ENCODE measurements around the gene ADAMTS6. TPM values are rescaled to one million over a fixed set of nuclear protein-coding genes. Genes with fewer than 3 reads are reported as not detected.

The ADAMTS6 gene
- total RNA-seq, result 10 to 100 TPM in 1 of 4 donors, 1 to 10 TPM in 3; 1.9 to 20.2 (median 3.5) TPM

GRCh38 chr5:65481635-65482295, at the start of gene ADAMTS6:
ADAMTS6 (minus strand) TSS chr5:65481920; CDS start chr5:65473673, 8,247 bp downstream.
- TF ChIP-seq, protein P1, sequence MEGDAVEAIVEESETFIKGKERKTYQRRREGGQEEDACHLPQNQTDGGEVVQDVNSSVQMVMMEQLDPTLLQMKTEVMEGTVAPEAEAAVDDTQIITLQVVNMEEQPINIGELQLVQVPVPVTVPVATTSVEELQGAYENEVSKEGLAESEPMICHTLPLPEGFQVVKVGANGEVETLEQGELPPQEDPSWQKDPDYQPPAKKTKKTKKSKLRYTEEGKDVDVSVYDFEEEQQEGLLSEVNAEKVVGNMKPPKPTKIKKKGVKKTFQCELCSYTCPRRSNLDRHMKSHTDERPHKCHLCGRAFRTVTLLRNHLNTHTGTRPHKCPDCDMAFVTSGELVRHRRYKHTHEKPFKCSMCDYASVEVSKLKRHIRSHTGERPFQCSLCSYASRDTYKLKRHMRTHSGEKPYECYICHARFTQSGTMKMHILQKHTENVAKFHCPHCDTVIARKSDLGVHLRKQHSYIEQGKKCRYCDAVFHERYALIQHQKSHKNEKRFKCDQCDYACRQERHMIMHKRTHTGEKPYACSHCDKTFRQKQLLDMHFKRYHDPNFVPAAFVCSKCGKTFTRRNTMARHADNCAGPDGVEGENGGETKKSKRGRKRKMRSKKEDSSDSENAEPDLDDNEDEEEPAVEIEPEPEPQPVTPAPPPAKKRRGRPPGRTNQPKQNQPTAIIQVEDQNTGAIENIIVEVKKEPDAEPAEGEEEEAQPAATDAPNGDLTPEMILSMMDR (IDR thresholded peaks at IDR 0.05; ENCODE audit: low read depth), result no peak

DNA sequence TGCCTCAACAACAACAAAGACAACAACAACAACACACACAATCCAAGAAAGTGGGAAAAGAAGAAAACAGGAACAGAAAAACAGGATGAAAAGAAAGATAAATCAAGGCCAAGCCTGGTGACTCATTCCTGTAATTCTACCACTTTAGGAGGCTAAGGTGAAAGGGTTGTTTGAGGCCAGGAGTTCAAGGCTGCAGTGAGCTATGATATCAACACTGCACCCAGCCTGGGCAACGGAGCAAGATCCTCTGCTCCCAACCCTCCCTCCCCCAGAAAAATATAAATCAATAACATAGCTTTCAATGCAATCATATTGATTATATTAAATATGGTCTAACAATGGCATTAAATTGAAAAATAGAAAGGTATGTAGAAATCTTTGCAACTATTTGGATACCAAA, 49.2 kb upstream of the ADAMTS6 start:
- TF ChIP-seq, protein P1 (IDR thresholded peaks at IDR 0.05; ENCODE audit: low read depth), result no peak

GRCh38 chr5:65525726-65526125, 44.0 kb upstream of the ADAMTS6 start:
- TF ChIP-seq, protein P1 (IDR thresholded peaks at IDR 0.05; ENCODE audit: low read depth), result no peak

DNA sequence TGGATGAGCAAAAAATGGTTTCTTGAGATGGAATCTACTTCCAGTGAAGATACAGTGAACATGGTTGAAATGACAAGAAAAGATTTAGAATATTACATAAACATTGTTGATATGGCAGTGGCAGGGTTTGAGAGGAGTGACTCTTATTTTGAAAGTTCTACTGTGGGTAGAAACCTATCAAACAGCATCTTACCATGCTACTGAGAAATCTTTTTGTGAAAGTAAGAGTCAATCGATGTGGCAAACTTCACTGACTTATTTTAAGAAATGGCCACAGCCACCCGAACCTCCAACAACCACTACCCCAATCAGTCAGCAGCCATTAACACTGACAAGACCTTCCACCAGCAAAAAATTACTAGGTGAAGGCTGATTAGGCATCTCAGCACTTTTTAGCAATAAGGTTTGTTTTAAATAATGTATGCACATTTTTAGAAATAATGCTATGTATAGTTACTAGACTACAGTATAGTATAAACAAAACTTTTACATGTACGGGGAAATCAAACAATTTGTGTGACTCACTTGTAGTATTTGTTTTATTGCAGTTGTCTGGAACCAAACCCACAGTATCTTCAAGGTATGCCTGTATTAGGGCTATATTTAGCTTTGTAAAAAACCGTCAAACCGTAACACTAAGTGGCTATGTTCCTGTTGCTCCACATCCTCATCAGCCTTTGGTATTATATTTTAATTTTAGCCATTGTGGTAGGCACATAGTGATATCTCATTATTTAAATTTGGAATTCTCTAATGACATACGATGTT, 30.6 kb upstream of the ADAMTS6 start:
- TF ChIP-seq, protein P1 (IDR thresholded peaks at IDR 0.05; ENCODE audit: low read depth), result no peak

GRCh38 chr5:65508978-65509377, 27.3 kb upstream of the ADAMTS6 start:
- TF ChIP-seq, protein P1 (IDR thresholded peaks at IDR 0.05; ENCODE audit: low read depth), result no peak

DNA sequence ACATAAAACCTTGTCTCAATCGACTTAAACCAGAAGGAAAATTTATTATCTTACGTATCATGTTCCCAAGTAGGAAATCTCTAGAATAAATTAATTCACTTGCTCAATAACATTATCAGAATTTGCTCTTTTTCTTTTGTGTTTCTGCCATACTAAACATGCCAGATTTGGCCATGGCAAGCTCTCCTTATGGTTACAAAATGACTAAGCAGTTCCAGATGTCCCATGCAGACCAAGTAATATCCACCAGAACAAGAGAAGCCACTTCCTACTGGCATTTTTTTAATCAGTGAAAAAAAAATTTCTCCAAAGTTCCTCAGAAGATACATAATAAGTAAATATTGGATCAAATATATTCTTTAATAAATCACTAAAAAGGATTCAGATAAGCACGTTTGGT, 25.2 kb upstream of the ADAMTS6 start:
- TF ChIP-seq, protein P1 (IDR thresholded peaks at IDR 0.05; ENCODE audit: low read depth), result no peak

DNA sequence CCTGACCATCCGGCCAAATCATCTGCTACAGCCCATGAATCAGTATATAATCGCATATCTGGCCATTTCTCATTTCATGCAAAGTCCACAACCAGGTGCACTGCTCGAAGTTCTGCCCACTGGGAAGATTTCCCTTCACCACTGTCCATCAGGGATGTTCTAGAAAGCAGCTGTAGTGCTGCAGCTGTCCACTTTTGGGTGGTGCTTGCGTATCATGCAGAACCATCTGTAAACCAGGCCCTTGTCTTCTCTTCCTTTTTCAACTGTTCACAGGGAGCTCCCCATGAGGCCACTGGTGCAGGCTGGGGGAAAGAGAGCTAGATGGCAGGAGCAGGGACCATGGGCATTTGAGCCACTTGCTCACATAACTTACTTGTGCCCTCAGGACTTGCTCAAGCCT, 7.4 kb upstream of the ADAMTS6 start:
- TF ChIP-seq, protein P1 (IDR thresholded peaks at IDR 0.05; ENCODE audit: low read depth), result no peak

All from subcutaneous adipose tissue (tissue), 4 donors.